K562 (cell line): ENCODE data around the gene MAST1. TPM values are rescaled to one million over a fixed set of nuclear protein-coding genes. Genes with fewer than 3 reads are reported as not detected.

Experiments used
- ARHGAP35 ChIP-seq: fragments of 450-650 bp; IDR thresholded peaks from 2 replicates; pipeline ENCODE4 v1.6.1; 2018; ENCODE audit not compliant: partially characterized antibody
- CBX3 ChIP-seq, 2 experiments: IDR thresholded peaks; 1 replicate in 1 of 2; 2 replicates in 1 of 2; pipeline ENCODE4 v1.6.1; 2012; ENCODE audit warnings: inconsistent platforms in 2 of 2, low read length in 2 of 2, borderline replicate concordance in 1 of 2, control low read depth in 1 of 2
- CHCHD3 ChIP-seq: fragments of 250-450 bp; sonication (Bioruptor Pico); IDR thresholded peaks from 2 replicates; pipeline ENCODE4 v2.1.2; 2022; ENCODE audit warnings: mild to moderate bottlenecking
- HDAC2 ChIP-seq: fragments of 450-650 bp; IDR thresholded peaks from 2 replicates; pipeline ENCODE4 v1.6.1; 2016; ENCODE audit warnings: mild to moderate bottlenecking
- KAT7 ChIP-seq: sonication (generic); formaldehyde crosslinking; IDR thresholded peaks from 2 replicates; pipeline ENCODE4 v1.8.0; 2022; ENCODE audit warnings: missing genetic modification reagents, mild to moderate bottlenecking, borderline replicate concordance
- NFATC3 ChIP-seq: fragments of 450-650 bp; IDR thresholded peaks from 2 replicates; pipeline ENCODE4 v1.6.1; 2017; ENCODE audit warnings: mild to moderate bottlenecking
- NR2F6 ChIP-seq: fragments of 450-650 bp; formaldehyde crosslinking; IDR thresholded peaks from 2 replicates; pipeline ENCODE4 v1.4.0; 2020; ENCODE audit warnings: mild to moderate bottlenecking
- PPARD ChIP-seq: fragments of 250-450 bp; sonication (Bioruptor Pico); IDR thresholded peaks from 2 replicates; pipeline ENCODE4 v1.8.0; 2022; ENCODE audit warnings: inconsistent platforms, mild to moderate bottlenecking, moderate library complexity
- PTBP1 ChIP-seq: fragments of 200-400 bp; formaldehyde crosslinking; IDR thresholded peaks from 2 replicates; pipeline ENCODE4 v1.6.1; 2017; ENCODE audit warnings: low read depth, low read length
- SAP30 ChIP-seq: fragments of 200-600 bp; sonication (generic); IDR thresholded peaks from 2 replicates; pipeline ENCODE4 v1.6.1; 2012; ENCODE audit warnings: borderline replicate concordance, low read depth, mild to moderate bottlenecking, moderate library complexity, low read length, control low read depth, inconsistent platforms; ENCODE audit not compliant: insufficient read depth, poor library complexity, severe bottlenecking
- SREBF1 ChIP-seq: fragments of 150-350 bp; IDR thresholded peaks from 2 replicates; pipeline ENCODE4 v1.6.1; 2014; ENCODE audit warnings: antibody characterized with exemption, low read depth, low read length, borderline replicate concordance
- TAF7 ChIP-seq: fragments of 450-650 bp; IDR thresholded peaks from 2 replicates; pipeline ENCODE4 v1.6.1; 2016; ENCODE audit warnings: missing genetic modification characterization, missing compliant biosample characterization
- TARDBP ChIP-seq: fragments of 450-650 bp; IDR thresholded peaks from 2 replicates; pipeline ENCODE4 v1.6.1; 2016
- ZBTB26 ChIP-seq: fragments of 450-650 bp; formaldehyde crosslinking; IDR thresholded peaks from 2 replicates; pipeline ENCODE4 v1.4.0; 2022; ENCODE audit warnings: missing genetic modification characterization
- ZNF174 ChIP-seq: fragments of 250-450 bp; sonication (Bioruptor Pico); IDR thresholded peaks from 2 replicates; pipeline ENCODE4 v1.4.0; 2020; ENCODE audit warnings: mild to moderate bottlenecking
- ZNF3 ChIP-seq: fragments of 250-450 bp; sonication (Bioruptor Pico); IDR thresholded peaks from 2 replicates; pipeline ENCODE4 v1.5.0; 2021; ENCODE audit warnings: mild to moderate bottlenecking, moderate library complexity
- ZNF778 ChIP-seq: fragments of 450-650 bp; formaldehyde crosslinking; IDR thresholded peaks from 2 replicates; pipeline ENCODE4 v1.4.0; 2020; ENCODE audit warnings: mild to moderate bottlenecking, moderate library complexity
- polyA plus RNA-seq, 8 experiments: library from polyadenylated mRNA; depleted of rRNA in 4 of 8; stranded (reverse) in 5 of 8; unstranded in 3 of 8; fragments of >200 nt; fragmentation: Nextera tagmentation in 2 of 8; fragmentation: Illumina TruSeq in 1 of 8; extraction: Ambion mirVana in 2 of 8; extraction: Trizol in 1 of 8; gene quantifications; 2 replicates each; pipeline versions ENCODE4 v1.2.1 to v1.2.3, GENCODE V29; 2011 to 2014; ENCODE audit warnings: inconsistent platforms in 1 of 8, missing spikeins in 1 of 8
- total RNA-seq, 7 experiments: library from RNA; depleted of rRNA in 6 of 7; stranded (reverse); fragments of >200 nt in 6 of 7; fragmentation: Illumina TruSeq in 2 of 7; extraction: Trizol in 2 of 7; gene quantifications; 2 replicates each; pipeline versions ENCODE4 v1.2.1 to v1.2.3, GENCODE V29; 2011 to 2021; ENCODE audit warnings: low replicate concordance in 1 of 7
- TF ChIP-seq, protein P1 (sequence below): fragments of 250-450 bp; sonication (Bioruptor Pico); IDR thresholded peaks from 2 replicates; pipeline ENCODE4 v1.4.0; 2020; ENCODE audit warnings: mild to moderate bottlenecking, moderate library complexity
- TF ChIP-seq, protein P2 (sequence below): sonication (generic); formaldehyde crosslinking; IDR thresholded peaks from 2 replicates; pipeline ENCODE4 v1.8.0; 2022; ENCODE audit warnings: mild to moderate bottlenecking, low read depth, missing genetic modification reagents
- TF ChIP-seq, protein P3 (sequence below): fragments of 450-650 bp; IDR thresholded peaks from 2 replicates; pipeline ENCODE4 v1.6.1; 2018; ENCODE audit not compliant: partially characterized antibody

MAST1 gene
- total and polyA plus RNA-seq, 9 of the 15 experiments (the other 6 are each of a cell fraction or from before 2014, with no cell fraction given): 0.48 to 10.3 (median 3.9) TPM

DNA sequence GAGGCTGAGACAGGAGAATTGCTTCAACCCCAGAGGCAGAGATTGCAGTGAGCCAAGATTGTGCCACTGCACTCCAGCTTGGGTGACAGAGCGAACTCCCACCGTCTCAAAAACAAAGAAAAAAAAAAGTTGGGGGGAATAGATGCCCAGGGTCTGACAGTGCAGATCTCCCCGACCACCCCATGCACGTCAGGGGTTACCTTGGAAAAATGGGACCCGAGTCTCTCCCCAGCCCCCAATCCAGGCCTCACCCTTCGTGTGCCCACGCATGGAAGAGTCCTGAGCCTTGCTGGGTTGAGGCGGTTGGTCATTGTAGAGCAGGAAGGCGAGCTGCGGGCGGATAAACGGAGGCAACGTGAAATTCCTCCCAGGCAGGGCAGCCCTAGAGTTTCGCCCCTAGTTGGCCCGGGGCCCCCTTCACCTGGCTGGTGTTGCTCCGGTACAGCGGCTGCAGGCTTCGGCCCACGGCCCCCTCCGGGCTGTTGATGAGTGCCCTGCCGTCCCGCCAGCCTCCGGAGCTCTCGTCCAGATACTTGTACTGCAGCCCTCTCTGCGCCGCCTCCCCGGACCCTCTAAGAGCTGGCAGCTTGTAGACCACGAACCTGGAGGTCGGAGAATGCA lies 42.3 kb downstream of the MAST1 start (continued):
- TF ChIP-seq, protein P1, sequence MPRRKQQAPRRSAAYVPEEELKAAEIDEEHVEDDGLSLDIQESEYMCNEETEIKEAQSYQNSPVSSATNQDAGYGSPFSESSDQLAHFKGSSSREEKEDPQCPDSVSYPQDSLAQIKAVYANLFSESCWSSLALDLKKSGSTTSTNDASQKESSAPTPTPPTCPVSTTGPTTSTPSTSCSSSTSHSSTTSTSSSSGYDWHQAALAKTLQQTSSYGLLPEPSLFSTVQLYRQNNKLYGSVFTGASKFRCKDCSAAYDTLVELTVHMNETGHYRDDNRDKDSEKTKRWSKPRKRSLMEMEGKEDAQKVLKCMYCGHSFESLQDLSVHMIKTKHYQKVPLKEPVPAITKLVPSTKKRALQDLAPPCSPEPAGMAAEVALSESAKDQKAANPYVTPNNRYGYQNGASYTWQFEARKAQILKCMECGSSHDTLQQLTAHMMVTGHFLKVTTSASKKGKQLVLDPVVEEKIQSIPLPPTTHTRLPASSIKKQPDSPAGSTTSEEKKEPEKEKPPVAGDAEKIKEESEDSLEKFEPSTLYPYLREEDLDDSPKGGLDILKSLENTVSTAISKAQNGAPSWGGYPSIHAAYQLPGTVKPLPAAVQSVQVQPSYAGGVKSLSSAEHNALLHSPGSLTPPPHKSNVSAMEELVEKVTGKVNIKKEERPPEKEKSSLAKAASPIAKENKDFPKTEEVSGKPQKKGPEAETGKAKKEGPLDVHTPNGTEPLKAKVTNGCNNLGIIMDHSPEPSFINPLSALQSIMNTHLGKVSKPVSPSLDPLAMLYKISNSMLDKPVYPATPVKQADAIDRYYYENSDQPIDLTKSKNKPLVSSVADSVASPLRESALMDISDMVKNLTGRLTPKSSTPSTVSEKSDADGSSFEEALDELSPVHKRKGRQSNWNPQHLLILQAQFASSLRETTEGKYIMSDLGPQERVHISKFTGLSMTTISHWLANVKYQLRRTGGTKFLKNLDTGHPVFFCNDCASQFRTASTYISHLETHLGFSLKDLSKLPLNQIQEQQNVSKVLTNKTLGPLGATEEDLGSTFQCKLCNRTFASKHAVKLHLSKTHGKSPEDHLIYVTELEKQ (CRISPR knock-in tag): no peak
- no peak for TF ChIP-seq ZNF778 (CRISPR knock-in tag)
- no peak for TF ChIP-seq ZNF174 (CRISPR knock-in tag)
- no peak for TF ChIP-seq ARHGAP35
- TF ChIP-seq SREBF1: no peak
- no peak for TF ChIP-seq ZBTB26 (CRISPR knock-in tag)
- TF ChIP-seq ZNF3 (CRISPR knock-in tag): no peak
- TF ChIP-seq CBX3 (IDR thresholded peaks at IDR 0.05; ENCODE audit: borderline replicate concordance in 1 of 2, low read length in 2 of 2): no peak
- TF ChIP-seq CHCHD3: no peak
- no peak for TF ChIP-seq TAF7
- no peak for TF ChIP-seq NR2F6 (CRISPR knock-in tag)
- TF ChIP-seq, protein P2, sequence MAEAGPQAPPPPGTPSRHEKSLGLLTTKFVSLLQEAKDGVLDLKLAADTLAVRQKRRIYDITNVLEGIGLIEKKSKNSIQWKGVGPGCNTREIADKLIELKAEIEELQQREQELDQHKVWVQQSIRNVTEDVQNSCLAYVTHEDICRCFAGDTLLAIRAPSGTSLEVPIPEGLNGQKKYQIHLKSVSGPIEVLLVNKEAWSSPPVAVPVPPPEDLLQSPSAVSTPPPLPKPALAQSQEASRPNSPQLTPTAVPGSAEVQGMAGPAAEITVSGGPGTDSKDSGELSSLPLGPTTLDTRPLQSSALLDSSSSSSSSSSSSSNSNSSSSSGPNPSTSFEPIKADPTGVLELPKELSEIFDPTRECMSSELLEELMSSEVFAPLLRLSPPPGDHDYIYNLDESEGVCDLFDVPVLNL (CRISPR knock-in tag): no peak
- TF ChIP-seq NFATC3: no peak
- TF ChIP-seq, protein P3, sequence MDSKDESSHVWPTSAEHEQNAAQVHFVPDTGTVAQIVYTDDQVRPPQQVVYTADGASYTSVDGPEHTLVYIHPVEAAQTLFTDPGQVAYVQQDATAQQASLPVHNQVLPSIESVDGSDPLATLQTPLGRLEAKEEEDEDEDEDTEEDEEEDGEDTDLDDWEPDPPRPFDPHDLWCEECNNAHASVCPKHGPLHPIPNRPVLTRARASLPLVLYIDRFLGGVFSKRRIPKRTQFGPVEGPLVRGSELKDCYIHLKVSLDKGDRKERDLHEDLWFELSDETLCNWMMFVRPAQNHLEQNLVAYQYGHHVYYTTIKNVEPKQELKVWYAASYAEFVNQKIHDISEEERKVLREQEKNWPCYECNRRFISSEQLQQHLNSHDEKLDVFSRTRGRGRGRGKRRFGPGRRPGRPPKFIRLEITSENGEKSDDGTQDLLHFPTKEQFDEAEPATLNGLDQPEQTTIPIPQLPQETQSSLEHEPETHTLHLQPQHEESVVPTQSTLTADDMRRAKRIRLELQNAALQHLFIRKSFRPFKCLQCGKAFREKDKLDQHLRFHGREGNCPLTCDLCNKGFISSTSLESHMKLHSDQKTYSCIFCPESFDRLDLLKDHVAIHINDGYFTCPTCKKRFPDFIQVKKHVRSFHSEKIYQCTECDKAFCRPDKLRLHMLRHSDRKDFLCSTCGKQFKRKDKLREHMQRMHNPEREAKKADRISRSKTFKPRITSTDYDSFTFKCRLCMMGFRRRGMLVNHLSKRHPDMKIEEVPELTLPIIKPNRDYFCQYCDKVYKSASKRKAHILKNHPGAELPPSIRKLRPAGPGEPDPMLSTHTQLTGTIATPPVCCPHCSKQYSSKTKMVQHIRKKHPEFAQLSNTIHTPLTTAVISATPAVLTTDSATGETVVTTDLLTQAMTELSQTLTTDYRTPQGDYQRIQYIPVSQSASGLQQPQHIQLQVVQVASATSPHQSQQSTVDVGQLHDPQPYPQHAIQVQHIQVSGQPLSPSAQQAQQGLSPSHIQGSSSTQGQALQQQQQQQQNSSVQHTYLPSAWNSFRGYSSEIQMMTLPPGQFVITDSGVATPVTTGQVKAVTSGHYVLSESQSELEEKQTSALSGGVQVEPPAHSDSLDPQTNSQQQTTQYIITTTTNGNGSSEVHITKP: peak; percentile 96
- TF ChIP-seq KAT7 (CRISPR knock-in tag): peak; percentile 34; the same call in 1 of the 2 replicates
- TF ChIP-seq PPARD: no peak
- no peak for TF ChIP-seq HDAC2
- no peak for TF ChIP-seq PTBP1
- peak; percentile 48 for TF ChIP-seq SAP30
- TF ChIP-seq TARDBP: no peak
